C4-2B (cell line): ENCODE results near the gene PDLIM7.

Source experiments
- ZFX ChIP-seq: fragments of 450-650 bp; IDR thresholded peaks from 2 replicates; pipeline ENCODE4 v1.6.1; 2017
- TF ChIP-seq, protein P1 (sequence below): fragments of 450-650 bp; conservative IDR thresholded peaks from 2 replicates; pipeline ENCODE4 v1.5.1; 2017; ENCODE audit warnings: mild to moderate bottlenecking

GRCh38 chr5:177546258-177546741, 48.9 kb upstream of the PDLIM7 start:
- TF ChIP-seq, protein P1, sequence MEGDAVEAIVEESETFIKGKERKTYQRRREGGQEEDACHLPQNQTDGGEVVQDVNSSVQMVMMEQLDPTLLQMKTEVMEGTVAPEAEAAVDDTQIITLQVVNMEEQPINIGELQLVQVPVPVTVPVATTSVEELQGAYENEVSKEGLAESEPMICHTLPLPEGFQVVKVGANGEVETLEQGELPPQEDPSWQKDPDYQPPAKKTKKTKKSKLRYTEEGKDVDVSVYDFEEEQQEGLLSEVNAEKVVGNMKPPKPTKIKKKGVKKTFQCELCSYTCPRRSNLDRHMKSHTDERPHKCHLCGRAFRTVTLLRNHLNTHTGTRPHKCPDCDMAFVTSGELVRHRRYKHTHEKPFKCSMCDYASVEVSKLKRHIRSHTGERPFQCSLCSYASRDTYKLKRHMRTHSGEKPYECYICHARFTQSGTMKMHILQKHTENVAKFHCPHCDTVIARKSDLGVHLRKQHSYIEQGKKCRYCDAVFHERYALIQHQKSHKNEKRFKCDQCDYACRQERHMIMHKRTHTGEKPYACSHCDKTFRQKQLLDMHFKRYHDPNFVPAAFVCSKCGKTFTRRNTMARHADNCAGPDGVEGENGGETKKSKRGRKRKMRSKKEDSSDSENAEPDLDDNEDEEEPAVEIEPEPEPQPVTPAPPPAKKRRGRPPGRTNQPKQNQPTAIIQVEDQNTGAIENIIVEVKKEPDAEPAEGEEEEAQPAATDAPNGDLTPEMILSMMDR, result no peak
- TF ChIP-seq ZFX, result no peak
